ENCODE results near the gene PPIL4.
"Not testable (repeated sequence)": the region's sequence is repeated elsewhere in the genome, so short reads cannot be mapped to it uniquely, and the experiment has no call there.

The PPIL4 gene

DNA sequence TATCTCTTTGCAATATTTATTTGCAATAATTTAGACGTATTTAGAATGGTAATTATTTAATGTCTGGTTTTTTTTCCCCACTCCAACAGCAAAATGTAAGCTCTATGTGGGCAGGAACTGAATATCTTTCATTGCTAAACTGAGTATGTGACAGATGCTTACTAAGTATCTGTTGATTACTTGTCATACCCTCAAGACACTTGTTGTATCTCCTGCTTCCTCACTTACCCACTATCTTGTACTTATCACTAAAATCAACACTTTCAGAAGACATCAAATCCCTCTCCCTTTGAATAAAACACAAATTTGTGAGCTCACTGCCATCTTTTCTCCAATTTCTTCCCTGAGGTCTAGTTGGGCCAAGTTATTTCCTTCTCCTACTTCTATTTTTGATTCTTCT lies 30.3 kb downstream of the PPIL4 start:
- no peak for DNase-seq

DNA sequence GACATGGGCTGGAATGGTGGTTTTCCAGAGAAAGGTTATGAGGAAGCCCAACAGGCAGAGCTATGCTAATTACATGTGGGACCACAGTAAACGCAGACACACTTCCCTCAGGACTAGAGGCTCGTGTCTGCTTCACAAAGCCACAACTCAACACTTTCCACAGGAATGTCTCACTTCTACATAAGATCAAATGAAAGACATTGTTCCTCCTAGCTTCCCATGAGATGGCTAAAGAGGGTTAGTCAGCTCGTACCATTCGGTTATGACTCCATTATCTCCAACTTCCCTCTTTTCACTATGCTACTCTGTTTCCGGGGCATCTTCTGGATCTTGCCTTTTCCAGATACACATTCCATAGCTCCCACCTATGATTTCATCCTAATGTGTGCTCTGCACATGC lies 31.9 kb downstream of the PPIL4 start:
- DNase-seq: no peak

DNA sequence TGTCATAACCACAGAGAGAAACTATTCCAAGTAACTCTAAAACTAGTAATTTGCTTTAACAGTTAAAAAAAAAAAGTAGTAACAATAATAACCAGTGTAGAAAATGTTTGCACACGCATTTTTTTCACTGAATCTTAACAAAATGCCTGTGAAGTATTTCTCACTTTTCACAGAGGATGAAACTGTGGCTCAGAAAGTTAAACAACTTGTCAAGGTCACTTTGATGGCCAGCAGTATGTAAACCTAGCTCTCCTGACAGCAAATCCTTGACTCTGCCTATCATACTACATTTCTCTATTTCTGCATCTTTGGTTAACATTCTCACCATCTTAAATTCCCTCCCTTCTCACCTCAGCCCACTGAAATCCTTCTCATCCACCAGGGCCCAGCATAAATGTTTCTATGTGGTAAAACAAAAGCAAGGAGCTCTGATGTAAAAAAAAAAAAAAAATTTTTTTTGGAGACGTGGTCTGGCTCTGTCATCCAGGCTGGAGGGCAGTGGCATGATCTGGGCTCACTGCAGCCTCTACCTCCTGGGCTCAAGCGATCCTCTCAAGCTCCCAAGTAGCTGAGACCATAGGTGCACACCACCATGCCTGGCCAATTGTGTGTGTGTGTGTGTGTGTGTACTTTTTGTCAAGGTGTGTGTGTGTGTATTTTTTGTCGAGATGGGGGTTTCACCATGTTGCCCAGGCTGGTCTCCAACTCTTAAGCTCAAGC lies 34.9 kb downstream of the PPIL4 start:
- no peak for DNase-seq

DNA sequence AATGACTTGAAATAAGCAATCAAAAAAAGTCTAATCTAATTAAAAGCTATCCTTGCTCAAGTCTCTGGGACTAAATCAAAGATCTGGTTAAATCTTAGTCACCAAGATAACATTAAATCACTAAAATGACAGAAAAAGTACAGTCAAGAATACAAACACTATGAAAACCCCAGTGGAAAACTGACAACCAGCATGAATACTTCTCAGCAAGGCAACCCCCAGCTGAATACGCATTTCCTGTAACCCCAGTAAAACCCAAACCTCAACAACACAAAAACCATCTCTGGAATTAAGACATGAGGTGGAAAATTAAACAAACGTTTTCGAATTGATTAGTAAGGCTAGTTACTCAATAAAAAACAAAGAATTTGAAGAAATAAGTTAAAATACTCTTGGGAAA lies 37.4 kb downstream of the PPIL4 start:
- no peak for DNase-seq

DNA sequence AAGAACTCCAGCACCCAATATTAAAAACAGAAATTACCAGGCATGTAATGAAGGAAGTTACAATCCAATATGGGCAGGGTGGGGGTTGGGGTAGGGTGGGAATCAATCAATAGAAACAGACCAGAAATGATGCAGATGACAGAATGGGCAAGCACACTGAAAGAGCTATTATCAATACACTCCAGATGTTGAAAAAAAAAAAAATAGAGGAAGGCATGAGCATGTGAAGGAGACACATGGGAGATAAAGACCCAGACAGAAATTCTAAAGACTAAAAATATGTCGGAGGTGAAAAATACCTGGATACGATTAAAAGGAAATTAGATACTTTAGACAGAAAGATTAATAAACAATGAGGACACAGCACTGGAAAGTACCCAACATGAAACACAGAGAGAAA lies 42.0 kb downstream of the PPIL4 start:
- DNase-seq: no peak

DNA sequence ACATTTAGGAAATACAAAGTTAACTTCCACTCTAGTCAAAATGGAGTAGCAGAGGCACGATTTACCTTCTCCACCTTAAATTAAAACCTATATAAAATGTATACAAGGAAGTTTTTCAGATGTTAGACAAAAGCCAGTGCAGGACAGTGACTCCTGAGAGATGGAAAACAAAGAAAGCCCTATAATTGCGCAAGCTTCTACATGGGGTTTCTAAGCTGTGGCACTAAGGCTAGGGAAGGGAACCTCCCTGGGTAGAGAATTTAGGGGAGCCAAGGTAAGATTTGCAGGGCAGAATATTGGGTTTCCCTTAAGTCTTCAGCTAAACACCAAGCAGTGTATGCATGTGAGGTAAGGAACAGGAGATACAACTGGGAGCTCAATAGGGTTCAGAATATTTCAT lies 42.6 kb downstream of the PPIL4 start:
- DNase-seq: no peak

DNA sequence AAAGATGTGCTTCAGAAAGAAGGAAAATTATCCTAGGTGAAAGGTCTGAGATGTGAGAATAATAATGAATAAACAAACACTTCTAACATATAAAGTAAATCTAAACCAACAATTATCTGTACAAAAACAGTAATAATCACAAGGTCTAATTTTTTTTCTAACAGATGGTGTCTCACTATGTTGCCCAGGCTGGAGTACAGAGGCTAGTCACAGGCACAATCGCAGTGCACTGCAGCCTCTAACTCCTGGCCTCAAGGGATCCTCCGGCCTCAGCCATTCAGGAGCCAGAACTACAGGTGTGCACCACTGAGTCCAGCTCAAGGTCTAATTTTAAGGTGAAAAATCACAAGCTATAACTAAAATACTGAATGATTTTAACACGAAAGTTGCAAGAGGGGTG lies 44.1 kb downstream of the PPIL4 start:
- no peak for DNase-seq

DNA sequence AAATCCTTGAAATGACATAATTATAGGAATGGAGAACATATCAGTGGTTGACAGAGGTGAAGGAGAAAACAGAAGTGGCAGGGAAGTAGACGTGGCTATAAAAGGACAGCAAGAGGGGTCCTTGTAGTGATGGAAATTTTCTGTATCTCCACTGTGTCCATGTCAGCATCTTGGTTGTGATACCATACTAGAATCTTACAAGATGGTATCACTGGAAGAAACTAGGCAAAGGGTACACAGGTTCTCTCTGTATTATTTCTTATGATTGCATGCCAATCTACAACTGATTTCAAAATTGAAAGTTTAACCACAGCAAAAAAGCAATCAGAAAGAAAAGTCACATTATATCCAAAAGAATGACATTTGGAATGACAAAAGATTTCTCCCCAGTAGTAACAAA lies 44.6 kb downstream of the PPIL4 start:
- DNase-seq: no peak

DNA sequence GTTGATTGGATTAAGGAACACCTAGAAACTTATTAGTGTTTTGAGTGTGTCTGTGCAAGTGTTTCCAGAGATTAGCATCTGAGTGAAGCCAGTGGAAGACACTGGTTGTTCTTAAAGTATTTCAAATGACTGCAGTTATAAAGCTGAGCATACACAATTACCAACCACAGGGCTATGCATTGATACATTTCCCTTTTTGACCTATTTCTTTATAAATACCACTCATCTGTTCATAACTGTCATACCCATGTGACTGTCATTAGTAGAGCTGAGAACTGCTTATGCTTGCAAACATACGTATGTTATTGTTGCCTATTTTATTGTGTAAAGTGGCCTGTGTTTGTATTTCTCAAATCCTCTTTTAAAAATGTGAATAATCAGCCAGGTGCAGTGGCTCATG lies 45.7 kb downstream of the PPIL4 start:
- DNase-seq: no peak

DNA sequence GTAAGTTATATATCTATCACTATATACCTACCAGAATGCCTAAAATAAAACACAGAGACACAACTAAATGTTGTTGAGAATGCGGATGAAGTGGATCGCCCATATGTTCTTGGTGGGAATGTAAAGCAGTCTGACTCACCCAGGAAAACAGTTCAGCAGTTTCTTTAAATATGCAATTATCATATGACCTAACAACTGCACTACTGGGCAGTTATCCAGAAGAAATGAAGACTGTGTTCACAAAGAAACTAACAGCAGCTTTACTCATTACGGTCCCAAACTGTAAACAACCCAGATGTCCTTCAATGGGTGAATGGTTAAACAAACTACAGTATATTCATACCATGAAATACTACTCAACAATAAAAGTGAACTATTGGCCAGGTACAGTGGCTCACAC lies 46.8 kb downstream of the PPIL4 start:
- DNase-seq: no peak

DNA sequence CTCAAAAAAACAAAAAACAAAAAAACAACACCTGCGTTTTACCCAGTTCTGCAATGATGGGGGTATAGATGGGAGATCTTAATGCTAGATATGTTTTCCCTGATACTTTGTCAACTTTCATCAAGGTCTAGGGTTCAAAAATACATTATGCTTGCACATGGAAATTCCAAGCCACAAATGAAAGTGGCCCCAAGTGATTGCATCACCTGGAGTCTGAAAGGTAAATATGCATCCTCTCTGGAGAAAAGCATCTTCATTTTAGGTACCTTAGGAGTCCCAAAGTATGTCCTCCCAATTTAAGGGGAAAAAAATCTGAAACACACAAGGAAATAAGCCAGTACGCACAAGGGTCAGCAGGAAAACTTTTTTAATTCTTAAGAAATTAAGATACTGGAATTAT lies 48.5 kb downstream of the PPIL4 start:
- no peak for DNase-seq

DNA sequence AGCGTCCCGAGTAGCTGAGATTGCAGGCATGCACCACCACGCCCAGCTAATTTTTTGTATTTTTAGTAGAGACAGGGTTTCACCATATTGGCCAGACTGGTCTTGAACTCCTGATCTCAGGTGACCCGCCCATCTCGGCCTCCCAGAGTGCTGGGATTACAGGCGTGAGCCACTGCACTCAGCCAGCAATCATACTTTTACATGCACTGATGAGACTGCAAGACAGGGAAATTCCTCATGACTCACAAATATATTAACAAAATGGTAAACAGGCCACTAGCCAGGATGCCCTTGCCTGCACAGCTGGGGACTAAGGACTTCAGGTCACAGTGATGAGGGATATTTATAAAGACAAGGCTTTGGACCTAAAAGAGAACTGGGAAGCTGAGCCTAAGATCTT lies 49.2 kb downstream of the PPIL4 start:
- DNase-seq: not testable (repeated sequence)

DNA sequence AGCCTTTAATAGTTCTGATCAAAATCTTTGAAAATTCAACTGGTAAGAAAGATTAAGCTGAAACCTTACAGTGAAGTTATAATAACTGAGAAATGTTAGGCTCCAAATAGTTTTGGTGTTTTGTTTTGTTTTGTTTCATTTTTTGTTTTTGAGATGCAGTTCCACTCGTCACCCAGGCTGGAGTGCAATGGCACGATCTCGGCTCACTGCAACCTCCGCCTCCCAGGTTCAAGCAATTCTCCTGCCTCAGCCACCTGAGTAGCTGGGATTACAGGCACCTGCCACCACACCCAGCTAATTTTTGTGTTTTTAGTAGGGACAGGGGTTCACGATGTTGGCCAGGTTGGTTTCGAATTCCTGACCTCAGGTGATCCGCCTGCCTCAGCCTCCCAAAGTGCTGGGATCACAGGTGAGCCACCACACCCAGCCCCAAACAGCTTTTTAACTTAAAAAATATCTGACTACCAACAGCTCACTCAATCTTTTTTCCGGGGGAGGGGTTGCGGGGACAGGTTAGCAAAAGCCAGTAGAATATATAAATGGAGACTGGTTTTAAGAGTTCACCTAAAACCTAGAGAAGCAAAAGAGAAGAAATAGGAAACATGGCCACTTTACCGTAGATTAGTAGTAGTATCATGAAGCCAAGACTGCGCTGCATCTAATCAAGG lies 50.4 kb downstream of the PPIL4 start:
- not testable (repeated sequence) for DNase-seq

DNA sequence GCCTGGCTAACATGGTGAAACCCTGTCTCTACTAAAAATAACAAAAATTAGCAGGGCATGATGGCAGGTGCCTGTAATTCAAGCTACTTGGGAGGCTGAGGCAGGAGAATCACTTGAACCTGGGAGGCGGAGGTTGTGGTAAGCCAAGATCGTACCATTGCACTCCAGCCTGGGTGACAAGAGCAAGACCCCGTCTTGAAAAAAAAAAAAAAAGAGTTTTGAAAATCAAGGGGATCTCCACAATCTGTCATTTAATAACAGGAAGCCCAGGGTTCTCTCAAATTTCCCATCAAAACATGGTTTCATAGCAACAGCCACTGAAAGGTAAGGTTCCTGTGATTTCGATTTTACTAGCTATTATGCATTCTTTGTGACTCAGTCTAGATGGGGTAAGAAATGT lies 51.0 kb downstream of the PPIL4 start:
- DNase-seq: not testable (repeated sequence)

DNA sequence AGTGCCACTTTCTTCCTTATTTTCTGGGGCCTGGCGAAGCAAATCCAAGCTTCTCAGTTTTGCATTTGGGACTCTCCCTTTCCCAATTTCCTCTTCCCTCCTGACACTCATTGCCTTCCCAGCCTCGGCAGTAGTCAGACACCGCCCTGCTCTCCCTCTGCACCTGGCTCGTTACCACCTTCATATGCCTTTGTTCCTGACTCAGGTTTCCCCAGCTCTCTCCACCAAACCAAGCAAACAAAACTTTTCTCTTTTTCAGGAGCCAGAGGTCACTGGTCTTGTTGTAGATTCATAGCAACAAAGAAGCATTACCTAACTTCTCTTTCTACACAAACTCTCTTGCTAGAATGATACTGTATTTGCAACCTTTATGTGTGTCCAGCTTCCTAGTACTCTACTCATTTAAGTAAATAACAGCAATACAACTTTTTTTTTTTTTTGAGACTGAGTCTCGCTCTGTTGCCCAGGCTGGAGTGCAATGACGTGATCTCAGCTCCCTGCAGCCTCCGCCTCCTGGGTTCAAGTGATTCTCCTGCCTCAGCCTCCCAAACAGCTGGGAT lies 52.0 kb downstream of the PPIL4 start:
- no peak for DNase-seq

DNA sequence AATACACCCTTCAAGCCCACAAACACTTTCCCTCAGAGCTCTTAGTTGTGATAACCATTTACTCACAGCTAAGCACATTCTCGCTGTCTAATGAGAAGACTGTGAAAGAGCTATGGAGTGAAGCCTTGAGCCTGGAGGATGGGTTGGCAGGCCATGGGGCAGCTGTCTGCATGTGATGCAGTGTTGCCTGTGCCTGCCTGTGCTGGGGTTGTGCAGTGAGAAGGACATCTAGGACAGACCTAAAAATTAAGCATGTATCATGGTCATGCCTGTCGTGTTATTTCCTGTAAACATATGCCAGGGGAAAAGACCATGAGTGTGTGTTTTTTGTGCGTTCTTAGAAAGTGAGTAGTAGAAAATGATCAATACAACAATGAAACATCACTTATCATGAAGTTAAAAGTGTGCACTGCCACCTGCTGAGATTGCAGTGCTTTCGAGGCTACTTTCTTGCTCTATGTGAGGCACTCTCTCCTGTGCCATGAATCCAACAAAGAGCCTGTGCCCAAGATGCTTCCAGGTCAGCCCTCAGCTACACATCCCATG lies 53.0 kb downstream of the PPIL4 start:
- no peak for DNase-seq

DNA sequence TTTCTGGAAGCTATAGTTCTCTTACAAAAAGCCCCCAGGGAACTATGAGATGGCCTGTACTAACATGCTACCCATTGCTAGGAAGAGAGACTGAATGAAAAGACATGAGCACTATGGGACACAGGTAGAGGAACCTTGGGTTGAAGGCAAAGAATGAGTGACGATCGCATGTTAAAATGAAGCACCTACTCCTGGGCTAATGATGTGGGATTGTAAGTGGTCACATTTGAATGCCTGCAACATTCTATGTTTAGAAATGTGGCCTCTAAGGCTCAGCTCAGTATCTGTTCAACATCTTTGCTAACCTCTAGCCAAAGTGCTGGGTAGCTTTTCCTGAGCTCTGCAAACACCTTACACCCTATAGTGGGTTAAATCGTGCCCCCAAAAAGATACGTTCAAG lies 55.9 kb downstream of the PPIL4 start:
- DNase-seq: no peak

DNA sequence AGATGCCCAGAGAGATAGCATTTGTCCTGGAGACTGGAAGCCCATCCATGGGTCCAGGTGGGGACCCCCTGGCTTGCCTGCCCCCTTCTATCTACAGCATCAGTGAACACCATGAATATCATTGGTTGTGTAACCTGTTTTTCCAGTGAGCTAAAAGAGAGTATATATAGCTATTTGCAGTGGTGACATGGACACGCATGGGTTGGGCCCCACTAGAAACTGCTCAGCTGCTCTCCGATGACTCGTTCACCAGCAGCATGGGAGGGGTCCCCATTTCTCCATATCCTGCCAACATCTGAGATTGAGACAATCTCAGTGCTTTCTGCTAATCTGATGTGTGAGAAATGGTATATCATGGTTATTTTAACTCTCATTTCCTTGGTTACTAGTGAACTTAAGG lies 57.0 kb downstream of the PPIL4 start:
- no peak for DNase-seq

DNA sequence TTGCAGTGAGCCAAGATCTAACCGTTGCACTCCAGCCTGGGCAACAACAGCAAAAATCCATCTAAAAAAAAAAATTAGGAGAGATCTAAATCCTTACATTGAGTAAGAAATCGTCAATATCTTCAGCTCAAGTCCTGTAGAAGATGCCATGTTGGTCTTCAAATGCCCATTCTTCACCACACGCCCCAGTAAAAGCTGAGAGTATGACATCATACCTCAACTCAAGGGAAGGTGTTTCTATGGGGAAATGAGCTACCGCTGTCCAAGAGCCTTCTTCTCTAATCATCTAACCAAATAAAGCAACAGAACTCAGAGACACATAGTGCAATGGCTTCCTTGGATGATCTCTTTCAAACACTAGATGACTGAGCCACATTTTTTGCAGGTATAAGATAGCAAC lies 58.5 kb downstream of the PPIL4 start:
- DNase-seq: no peak

DNA sequence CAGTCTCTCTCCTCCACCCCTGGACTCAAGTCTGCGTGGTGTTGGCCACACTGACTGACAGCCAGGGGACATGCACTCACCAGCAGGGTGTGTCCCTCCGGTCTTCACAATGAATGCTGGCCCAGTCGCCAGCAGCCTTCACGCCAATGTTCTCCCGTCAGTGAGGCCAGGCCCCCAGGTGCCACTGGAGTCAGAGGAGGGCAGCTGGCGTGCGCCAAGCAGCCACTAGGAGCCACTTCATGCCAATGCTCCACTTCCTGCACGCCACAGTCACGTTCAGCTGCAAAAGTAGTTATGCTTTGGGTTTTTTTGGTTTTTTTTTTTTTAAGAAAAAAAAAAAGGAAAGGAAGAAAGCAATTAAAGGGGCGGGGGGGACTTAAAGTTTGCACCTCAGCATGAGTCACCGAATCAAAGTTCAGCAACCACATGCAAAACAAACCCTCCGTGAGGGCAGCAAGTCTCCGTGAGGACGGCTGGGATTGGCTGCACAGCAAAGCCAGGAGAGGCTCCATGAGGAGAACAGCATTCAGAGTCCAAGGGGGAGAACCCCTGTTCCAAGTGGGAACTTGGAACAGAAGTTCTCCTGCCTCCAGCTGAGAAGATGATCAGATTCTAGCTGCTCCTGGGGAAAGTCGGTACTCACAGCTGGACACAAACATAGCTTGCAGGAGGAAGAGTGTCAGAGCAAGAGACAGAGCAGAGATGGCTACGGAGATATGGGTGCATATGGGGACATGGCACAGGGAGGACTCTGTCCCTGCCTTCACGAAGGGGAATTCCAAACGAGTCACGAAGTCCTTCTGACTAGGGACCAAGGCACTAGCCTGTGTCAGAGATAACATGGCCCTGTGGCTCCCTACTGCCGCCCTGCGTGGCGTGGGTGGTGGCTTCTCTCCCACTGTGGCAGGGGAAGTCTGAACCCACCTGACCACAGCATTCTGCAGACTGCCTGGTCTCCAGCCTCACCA lies 60.8 kb downstream of the PPIL4 start, which contains the start of gene ZC3H12D:
Gene ZC3H12D, minus strand, starts transcription at position 282 of the 968 bp plus-strand sequence. CDS start 10,471 bp downstream, outside the sequence.
- DNase-seq: no peak

DNA sequence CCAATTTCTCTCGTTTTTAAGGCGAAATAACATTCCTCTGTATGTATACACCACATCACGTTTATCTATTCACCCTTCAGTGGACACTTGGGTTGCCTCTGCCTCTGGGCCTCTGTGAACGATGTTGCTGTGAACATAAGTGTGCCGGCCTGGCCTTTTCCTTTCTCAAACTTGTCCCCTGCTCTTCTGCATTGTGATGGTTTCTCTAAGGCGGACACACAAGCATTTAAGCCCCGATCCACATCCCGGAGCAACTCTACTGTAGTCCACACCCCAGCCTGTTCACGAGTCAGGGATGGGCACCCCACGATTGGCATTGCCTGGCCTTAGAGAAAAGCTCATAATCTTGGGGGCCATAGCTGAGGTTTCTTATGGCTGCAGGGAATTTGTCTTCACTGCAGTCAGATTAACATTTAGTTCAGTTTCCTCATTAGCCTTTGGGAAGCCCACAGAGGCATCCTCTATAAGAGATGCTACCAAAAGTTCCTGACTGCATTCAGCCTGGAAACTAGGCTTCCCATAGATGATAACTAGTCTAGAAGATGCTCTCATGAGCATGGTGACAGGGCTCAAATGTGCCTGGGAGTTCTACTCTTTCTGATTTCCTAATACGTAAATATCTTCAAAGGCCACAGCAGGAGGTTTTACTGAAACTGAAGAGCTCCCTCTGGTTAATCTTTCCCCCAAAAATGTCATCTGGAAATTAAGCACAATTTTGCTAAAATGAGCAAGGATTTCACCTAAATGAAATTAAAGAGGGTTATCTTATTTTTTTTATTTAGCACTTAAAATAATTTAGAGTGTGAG lies 61.8 kb downstream of the PPIL4 start:
- DNase-seq: no peak

DNA sequence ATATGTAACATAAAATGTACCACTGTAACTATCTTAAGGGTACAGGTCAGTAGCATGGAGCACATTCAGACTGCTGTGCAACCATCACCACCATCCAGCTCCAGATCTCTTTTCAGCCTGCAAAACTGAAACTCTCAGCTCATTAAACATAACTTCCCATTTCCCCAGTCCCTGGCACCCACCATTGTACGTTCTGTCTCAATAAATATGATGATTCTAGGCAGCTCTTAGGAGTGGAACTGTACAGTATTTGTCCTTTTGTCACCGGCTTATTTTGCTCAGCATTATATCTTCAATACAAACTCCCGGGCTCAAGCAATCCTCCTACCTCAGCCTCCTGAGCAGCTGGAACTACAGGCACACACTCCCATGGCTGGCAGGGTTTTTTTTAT lies 62.5 kb downstream of the PPIL4 start:
- DNase-seq: no peak

All from GOT3 (cell line).